ENCODE results near the gene MTA3. TPM values are rescaled to one million over a fixed set of nuclear protein-coding genes. Genes with fewer than 3 reads are reported as not detected.

MTA3 gene
- polyA plus RNA-seq, 6 donors from 2014 or later, result 2.7 to 8.3 (median 6.9) TPM

DNA sequence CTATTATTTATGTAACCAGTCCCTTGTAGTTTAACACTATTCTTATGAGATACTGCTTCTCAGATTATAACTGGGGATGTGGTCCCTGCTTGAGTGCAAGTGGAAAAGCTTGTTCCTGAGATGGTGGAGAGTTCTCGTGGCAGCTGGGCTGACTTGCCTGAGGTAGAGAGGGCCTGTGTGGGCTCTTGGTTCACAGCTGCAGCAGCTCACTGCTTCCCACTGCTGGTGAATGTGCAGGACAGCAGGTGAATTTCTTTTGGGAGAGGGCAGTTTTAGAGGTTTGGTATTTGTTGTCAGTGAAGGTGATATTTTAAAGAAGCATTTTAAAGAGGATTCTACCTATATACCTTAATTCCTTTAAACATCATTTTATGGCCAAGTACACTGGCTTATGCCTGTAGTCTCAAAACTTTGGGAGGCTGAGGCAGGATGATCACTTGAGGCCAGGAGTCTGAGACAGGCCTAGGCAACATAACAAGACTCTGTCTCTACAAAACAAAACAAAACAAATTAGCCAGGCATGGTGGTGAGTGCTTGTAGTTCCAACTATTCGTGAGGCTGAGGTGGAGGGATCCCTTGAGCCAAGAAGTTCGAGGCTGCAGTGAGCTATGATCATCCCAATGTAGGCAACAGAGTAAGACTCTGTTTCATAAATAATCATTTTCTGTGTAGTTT, 94.8 kb downstream of the MTA3 start:
- Mint-ChIP-seq H3K4me1 (peaks cover 14 to 21% (median 14%) of the 10 kb centered on the region in 3 donors), H3K27ac (peak overlapping the region in 5 of 6 donors; percentile 12 to 91 (median 46)), H3K36me3 (no peaks in the 10 kb centered on the region), H3K9me3 (no peaks in the 10 kb centered on the region), H3K4me3 (peak overlapping the region in 3 of 8 donors; percentile 0 to 51 (median 22)), H3K27me3 (no peaks in the 10 kb centered on the region)
- DNase-seq (peak; percentile 51), ATAC-seq (ENCODE audit: low read depth in 2 of 2) (peak; percentile 83 to 85)

DNA sequence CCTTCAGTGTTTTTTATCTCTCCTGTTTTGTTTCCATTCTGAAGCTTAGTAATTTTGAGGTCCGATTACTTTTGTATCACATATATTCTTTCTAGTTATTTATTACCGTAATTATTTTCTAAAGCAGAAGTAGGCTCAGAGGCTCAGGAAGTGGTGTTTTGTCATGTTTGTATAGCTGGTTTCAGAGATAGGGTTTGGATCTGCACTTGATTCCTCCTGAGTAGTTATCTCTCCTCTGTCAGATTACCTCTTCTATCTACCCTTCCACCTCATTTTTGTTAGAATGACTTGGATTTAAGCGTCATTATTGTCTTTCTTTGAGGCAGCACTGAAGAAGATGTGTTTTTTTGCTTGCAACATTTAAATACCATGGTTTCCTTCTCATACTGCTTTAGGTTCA, 95.4 kb downstream of the MTA3 start:
- Mint-ChIP-seq H3K9me3 (no peaks in the 10 kb centered on the region), H3K4me3 (peak overlapping the region in 4 of 8 donors; percentile 0 to 58 (median 36))
- peak; percentile 65 to 77 for ATAC-seq (ENCODE audit: low read depth in 2 of 2)

DNA sequence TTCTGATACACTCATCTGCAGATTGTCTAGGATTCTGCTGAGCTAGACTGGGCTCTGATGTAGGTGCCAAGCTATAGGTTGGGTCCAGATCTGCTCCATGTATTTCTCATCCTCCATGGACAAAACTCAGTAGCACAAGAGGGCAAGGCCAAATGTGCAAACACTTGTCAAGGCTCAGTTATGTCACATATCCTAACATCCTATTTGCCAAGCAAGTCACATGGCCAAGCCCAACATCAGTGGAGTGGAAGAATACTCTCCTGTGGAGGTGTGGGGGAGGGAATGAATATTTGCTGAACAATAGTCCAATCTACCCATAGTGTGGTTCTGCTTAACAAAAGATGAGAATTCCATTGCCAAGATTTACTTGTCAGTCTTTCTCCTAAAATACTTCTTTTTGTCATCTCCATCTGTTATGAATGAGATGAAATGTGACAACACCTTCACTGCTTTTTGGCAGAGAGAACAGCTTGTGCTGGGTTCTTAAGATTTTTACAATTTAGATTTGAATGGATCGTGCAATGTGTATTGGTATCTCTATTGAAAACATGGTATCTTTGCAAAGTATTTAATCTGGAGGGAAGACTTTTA, 105.7 kb downstream of the MTA3 start:
- DNase-seq (no peak), ATAC-seq (ENCODE audit: low read depth in 2 of 2) (no peak)
- H3K27ac Mint-ChIP-seq, result no peak overlapping the region
- peaks cover 8 to 10% of the 10 kb centered on the region in 2 donors for H3K36me3 Mint-ChIP-seq
- H3K9me3 Mint-ChIP-seq, result peaks cover 0 to 2% (median 0%) of the 10 kb centered on the region in 7 donors
- H3K27me3 Mint-ChIP-seq, result no peaks in the 10 kb centered on the region
- no peak overlapping the region for H3K4me3 Mint-ChIP-seq
- peaks cover 5 to 11% (median 11%) of the 10 kb centered on the region in 3 donors for H3K4me1 Mint-ChIP-seq

More for the DNA sequence above, 95.4 kb downstream of the MTA3 start:
- peak overlapping the region in 5 of 6 donors; percentile 12 to 91 (median 46) for H3K27ac Mint-ChIP-seq
- no peaks in the 10 kb centered on the region for H3K36me3 Mint-ChIP-seq
- DNase-seq, result peak; percentile 7
- H3K4me1 Mint-ChIP-seq, result peaks cover 14 to 21% (median 14%) of the 10 kb centered on the region in 3 donors
- no peaks in the 10 kb centered on the region for H3K27me3 Mint-ChIP-seq

DNA sequence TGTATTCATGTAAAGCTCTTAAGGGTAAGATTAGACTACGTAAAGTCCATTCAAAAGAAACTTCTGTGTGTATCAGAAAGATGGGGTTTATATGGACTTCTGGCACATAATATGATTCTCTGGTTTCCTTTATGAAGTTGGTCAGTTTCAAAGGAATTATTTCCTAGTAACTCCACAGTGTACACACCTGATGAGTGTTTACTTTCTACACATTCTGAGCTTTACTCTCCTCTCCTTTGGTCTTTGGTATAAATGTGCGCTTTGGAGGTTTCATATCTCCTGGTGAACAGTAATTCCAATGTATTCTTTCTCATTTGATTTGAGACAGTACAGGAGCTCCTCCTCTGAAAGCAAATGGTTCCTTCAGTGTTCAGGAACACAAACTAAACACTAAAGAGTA, 107.4 kb downstream of the MTA3 start:
- Mint-ChIP-seq H3K4me1 (no peaks in the 10 kb centered on the region), H3K9me3 (peaks cover 0 to 2% (median 0%) of the 10 kb centered on the region in 7 donors), H3K4me3 (no peak overlapping the region), H3K27ac (peak overlapping the region in 1 of 6 donors; percentile 5), H3K36me3 (peaks cover 8 to 13% of the 10 kb centered on the region in 2 donors), H3K27me3 (no peaks in the 10 kb centered on the region)
- ATAC-seq (ENCODE audit: low read depth in 2 of 2) (no peak), DNase-seq (no peak)

DNA sequence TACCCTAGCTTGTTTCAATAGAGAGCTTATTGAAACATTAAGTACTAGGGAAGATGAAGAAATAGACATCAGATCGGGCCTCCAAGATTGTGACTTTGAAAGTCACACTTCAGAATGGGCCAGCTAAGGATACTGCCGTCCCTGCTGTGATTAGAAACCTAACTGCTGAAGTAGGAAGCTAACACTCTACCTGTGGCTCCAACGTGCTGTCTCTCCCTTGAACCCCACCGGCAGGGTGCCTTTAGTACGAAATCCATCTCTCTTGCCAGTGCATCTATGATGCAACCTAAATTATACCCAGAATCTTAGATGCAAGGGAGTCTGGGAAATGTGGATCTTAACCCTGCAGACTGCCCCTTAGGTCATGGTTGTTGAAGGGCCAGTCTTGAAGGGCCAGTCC, 116.9 kb downstream of the MTA3 start:
- no peak overlapping the region for H3K27ac Mint-ChIP-seq
- peaks cover 7 to 14% of the 10 kb centered on the region in 2 donors for H3K36me3 Mint-ChIP-seq
- peaks cover 0 to 7% (median 0%) of the 10 kb centered on the region in 3 donors for H3K4me1 Mint-ChIP-seq
- no peak for ATAC-seq (ENCODE audit: low read depth in 2 of 2)
- no peak overlapping the region for H3K4me3 Mint-ChIP-seq
- no peaks in the 10 kb centered on the region for H3K27me3 Mint-ChIP-seq
- no peak for DNase-seq
- no peaks in the 10 kb centered on the region for H3K9me3 Mint-ChIP-seq

DNA sequence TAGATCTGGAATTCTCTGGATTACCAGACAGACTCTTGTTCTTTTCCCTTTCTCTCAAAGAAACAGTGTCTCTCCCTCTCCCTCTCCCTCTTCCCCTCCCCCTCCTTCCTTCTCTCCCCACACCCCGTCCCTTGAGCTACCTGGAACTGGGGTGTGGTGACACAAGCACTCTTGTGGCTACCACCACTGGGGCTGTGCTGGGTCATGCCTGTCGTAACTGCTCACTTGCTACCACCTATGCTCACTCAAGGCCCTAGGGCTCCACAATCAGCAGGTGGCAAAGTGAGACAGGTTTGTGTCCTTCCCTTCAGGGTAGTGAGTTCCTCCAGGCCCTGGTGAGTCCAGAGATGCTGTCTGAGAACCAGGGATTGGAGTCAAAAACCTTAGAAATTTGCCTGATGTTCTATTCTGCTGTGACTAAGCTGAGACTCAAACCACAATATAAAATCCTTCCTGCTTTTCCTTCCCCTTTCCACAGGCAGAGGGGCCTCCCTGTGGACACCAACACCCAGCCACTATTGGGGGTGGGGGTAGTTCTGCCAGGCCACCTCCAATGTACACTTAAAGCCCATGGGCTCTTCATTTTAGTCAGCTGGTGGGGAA, 124.7 kb downstream of the MTA3 start:
- Mint-ChIP-seq H3K9me3 (no peaks in the 10 kb centered on the region), H3K27ac (no peak overlapping the region), H3K36me3 (peaks cover 0 to 9% of the 10 kb centered on the region in 2 donors), H3K4me1 (no peaks in the 10 kb centered on the region), H3K27me3 (no peaks in the 10 kb centered on the region), H3K4me3 (no peak overlapping the region)
- DNase-seq, result no peak
- no peak for ATAC-seq (ENCODE audit: low read depth in 2 of 2)

DNA sequence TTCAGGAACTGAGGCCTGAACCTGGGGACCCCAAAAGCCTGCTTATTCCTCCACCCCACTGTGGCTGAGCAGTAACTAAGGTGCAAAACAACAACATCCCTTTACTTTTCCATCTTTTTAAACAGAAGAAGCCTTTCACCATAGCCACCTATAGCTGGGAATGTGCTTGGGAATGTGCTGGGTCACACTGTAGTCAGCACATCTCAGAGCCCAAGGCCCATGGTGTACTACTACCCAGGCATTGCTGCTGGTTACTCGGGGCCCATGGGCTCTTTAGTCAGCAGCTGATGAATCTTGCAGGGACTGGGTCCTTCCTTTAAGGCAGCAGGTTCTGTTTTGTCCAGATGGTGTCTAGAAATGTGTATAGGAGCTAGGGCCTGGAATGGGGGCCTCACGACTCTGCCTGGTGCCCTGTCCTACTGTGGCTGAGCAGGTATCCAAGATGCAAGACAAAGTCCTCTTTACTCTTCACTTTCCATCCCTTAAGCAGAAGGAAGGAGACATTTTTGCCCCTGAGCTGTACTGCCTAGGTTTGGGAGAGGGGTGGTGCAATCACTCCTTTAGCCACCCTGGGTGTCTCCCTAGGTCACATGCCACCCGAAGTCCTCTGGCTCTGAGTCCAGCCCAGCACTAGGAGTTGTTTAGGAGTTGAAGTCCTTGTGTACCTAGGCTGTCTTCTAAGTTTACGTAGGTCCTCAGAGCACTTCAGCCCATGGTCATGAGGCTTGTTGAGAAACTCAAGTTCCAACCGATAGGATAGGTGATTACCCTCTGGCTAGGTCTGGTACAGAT, 125.5 kb downstream of the MTA3 start:
- no peak overlapping the region for H3K4me3 Mint-ChIP-seq
- ATAC-seq (ENCODE audit: low read depth in 2 of 2) (no peak), DNase-seq (no peak)
- no peak overlapping the region for H3K27ac Mint-ChIP-seq
- no peaks in the 10 kb centered on the region for H3K9me3 Mint-ChIP-seq
- H3K36me3 Mint-ChIP-seq, result peaks cover 0 to 9% of the 10 kb centered on the region in 2 donors
- no peaks in the 10 kb centered on the region for H3K4me1 Mint-ChIP-seq
- no peaks in the 10 kb centered on the region for H3K27me3 Mint-ChIP-seq

DNA sequence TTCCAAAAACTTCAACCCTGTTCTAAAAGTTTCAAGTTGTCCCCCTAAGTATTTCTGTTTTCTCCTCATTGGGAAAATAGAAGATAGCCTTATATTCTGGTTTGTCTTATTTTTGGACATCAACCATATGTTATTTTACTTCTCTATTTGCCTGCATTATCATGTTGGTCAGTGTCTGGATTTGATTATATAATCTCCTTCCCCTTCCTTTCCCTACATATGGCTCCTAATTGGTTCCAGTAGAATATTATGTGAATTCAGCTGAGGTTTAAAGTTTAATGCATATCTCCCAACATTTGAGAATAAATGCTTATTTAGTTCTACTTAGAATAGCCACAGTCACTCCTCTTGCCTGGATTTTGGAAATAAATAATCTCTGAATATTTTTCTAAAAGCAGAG, 128.6 kb downstream of the MTA3 start:
- no peak overlapping the region for H3K27ac Mint-ChIP-seq
- no peaks in the 10 kb centered on the region for H3K4me1 Mint-ChIP-seq
- DNase-seq (no peak), ATAC-seq (ENCODE audit: low read depth in 2 of 2) (no peak)
- no peaks in the 10 kb centered on the region for H3K9me3 Mint-ChIP-seq
- peaks cover 0 to under 1% of the 10 kb centered on the region in 2 donors for H3K36me3 Mint-ChIP-seq
- H3K4me3 Mint-ChIP-seq, result no peak overlapping the region
- H3K27me3 Mint-ChIP-seq, result no peaks in the 10 kb centered on the region

DNA sequence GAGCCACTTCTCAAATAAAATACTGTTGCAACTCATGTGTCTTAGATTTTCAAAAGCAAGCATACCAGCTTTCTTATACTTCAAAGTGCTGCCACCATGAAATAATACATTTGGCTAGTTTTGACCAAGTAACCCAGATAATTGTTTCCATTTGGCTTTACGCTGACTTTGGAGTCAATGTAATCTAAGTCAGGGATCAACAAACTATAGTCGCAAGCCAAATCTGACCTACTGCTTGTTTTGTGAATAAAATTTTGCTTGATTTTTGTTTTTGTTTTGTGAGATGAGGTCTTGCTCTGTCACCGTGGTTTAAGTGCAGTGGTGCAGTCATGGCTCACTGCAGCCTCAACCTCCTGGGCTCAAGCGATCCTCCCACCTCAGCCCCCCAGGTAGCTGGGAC, 130.5 kb downstream of the MTA3 start:
- DNase-seq, result no peak
- Mint-ChIP-seq H3K4me1 (no peaks in the 10 kb centered on the region), H3K36me3 (peaks cover 0 to 3% of the 10 kb centered on the region in 2 donors), H3K27me3 (no peaks in the 10 kb centered on the region), H3K4me3 (no peak overlapping the region), H3K9me3 (no peaks in the 10 kb centered on the region), H3K27ac (no peak overlapping the region)
- ATAC-seq (ENCODE audit: low read depth in 2 of 2), result no peak

DNA sequence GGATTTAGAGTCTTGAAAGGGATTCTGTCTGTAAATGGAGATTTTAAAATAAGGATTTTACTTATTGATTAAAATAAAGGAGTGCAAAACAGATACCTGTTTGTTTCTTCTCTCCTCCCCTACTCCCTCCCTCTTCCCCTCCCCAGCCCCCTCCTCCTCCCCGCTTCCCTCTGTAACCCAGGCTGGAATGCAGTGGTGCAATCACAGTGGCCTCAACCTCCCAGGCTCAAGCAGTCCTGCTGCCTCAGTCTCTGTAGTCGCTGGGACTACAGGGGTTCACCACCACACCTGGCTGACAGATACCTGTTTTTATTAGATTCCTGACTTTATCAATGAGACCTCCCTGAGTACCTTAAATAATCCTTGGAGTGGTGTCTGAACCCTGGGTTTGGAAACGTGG, 138.4 kb downstream of the MTA3 start:
- no peaks in the 10 kb centered on the region for H3K9me3 Mint-ChIP-seq
- DNase-seq (no peak), ATAC-seq (ENCODE audit: low read depth in 2 of 2) (no peak)
- H3K27me3 Mint-ChIP-seq, result no peaks in the 10 kb centered on the region
- H3K27ac Mint-ChIP-seq, result no peak overlapping the region
- no peaks in the 10 kb centered on the region for H3K4me1 Mint-ChIP-seq
- H3K4me3 Mint-ChIP-seq, result no peak overlapping the region
- H3K36me3 Mint-ChIP-seq, result peaks cover 8% of the 10 kb centered on the region in 2 donors

DNA sequence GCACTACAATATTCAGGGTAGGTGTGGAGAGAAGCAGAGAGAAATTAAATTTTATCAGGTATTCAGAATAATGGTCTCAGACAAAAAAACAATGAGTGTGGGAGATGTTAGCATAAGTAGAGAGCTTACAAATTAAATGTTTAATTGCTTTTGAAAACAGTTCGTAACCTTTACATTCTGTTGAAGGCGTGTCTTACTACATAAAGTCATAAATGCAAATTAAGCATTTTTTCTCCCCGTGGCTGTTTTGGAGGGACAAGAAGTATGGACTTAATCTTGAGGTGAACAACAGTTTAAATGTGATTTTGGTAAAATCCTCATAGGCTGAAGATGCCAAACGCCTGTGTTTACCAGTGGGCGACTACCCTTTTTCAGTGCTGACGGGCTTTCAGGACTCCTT, 139.7 kb downstream of the MTA3 start:
- no peak overlapping the region for H3K4me3 Mint-ChIP-seq
- H3K27me3 Mint-ChIP-seq, result no peaks in the 10 kb centered on the region
- H3K4me1 Mint-ChIP-seq, result no peaks in the 10 kb centered on the region
- DNase-seq (no peak), ATAC-seq (ENCODE audit: low read depth in 2 of 2) (no peak)
- H3K27ac Mint-ChIP-seq, result no peak overlapping the region
- no peaks in the 10 kb centered on the region for H3K9me3 Mint-ChIP-seq
- peaks cover 7 to 8% of the 10 kb centered on the region in 2 donors for H3K36me3 Mint-ChIP-seq

DNA sequence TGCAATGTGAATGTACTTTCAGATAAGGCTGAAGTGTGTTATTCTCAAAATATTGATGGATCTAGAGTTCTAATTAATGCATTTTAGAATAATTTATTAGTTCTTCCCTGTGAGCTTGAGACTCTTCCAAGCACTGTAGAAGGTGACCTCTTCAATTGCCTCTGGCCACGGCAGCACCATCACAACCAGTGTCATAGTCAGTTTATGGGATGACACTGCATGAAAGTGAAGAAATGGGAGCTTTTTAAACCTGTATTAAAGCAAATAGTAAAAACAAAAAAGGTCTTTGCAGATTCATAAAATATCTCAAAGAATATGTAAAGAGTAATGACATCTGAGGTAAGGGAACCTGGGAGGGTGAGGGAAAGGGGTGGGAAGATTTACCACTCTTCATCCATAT, 143.5 kb downstream of the MTA3 start:
- no peak overlapping the region for H3K27ac Mint-ChIP-seq

DNA sequence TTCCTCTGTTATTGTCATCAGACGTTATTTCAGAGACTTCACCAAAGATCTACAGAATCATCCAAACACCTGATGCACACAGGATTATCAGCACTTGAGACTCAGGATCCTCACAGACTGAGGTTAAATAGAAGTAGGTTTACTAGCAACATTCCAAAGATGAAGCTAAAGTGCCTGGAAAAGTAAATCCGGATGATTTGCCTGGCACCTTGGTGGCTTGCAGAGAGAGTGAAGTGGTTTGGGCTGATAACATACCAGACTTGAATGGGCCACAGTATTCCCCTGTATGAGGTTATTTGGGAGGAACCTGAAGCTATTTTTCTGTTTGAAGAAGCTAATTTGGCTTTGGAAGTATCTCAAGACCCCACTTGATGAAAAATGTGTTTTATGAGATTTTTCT, 144.5 kb downstream of the MTA3 start:
- ATAC-seq (ENCODE audit: low read depth in 2 of 2) (no peak), DNase-seq (no peak)
- H3K36me3 Mint-ChIP-seq, result peaks cover 1 to 8% of the 10 kb centered on the region in 2 donors
- H3K4me1 Mint-ChIP-seq, result no peaks in the 10 kb centered on the region
- H3K9me3 Mint-ChIP-seq, result no peaks in the 10 kb centered on the region
- H3K27ac Mint-ChIP-seq, result no peak overlapping the region
- H3K4me3 Mint-ChIP-seq, result no peak overlapping the region
- H3K27me3 Mint-ChIP-seq, result no peaks in the 10 kb centered on the region

More for the DNA sequence above, 143.5 kb downstream of the MTA3 start:
- DNase-seq, result no peak
- Mint-ChIP-seq H3K4me3 (no peak overlapping the region), H3K27me3 (no peaks in the 10 kb centered on the region), H3K9me3 (no peaks in the 10 kb centered on the region), H3K4me1 (no peaks in the 10 kb centered on the region), H3K36me3 (peaks cover 5 to 8% of the 10 kb centered on the region in 2 donors)
- ATAC-seq (ENCODE audit: low read depth in 2 of 2), result no peak

Data from naive B cell (primary cell).